ENCODE results near the gene SP2. TPM values are rescaled to one million over a fixed set of nuclear protein-coding genes. Genes with fewer than 3 reads are reported as not detected.

The SP2 gene
- total RNA-seq, 2 experiments from 2014 or later = 5.8 to 22.1 TPM

DNA sequence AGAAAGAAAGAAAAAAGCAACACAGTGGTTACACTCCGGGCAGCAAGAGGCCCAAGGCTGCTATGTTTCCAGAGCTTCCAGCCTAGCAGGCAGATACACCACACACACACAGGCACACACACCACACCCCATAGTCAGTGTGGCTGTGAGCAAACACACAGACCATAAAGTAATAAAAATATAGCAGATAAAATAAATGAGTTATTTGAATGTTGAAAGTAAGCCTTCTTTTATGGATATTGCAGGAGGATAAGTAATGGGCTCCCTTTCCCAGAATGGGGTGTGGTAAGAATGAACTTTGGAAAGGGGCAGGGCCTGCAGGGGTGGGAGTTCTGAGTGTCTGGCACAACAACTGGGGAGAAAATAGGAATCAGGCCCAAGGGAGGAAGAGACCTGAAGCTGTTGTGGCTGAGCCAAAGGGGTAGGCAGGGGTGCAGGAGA lies 70.1 kb downstream of the SP2 start:
- Histone ChIP-seq H2AFZ (ENCODE audit: low read length) (no peak overlapping the region), H3K36me3 (ENCODE audit: insufficient read depth, low read length) (no peaks in the 10 kb centered on the region), H3K79me2 (ENCODE audit: insufficient read depth, low read depth, low read length) (no peaks in the 10 kb centered on the region), H3K4me1 (ENCODE audit: insufficient read depth, low read length, poor library complexity, severe bottlenecking) (peaks cover 6% of the 10 kb centered on the region), H3K4me2 (ENCODE audit: low read length) (no peak overlapping the region), H3K9me3 (ENCODE audit: low read length) (no peaks in the 10 kb centered on the region), H3K9me2 (ENCODE audit: insufficient read depth, low read length) (no peaks in the 10 kb centered on the region), H4K20me1 (ENCODE audit: insufficient read depth, low read length) (no peaks in the 10 kb centered on the region), H3K4me3 (ENCODE audit: low read depth, low read length, poor library complexity, severe bottlenecking) (no peak overlapping the region), H3K27ac (ENCODE audit: low read depth, low read length, poor library complexity, severe bottlenecking) (no peak overlapping the region)
- no peak for TF ChIP-seq CTCF (conservative IDR thresholded peaks at IDR 0.05; ENCODE audit: low read length)
- no peak for TF ChIP-seq EZH2phosphoT487 (IDR thresholded peaks at IDR 0.05; ENCODE audit: borderline replicate concordance, low read depth, low read length)
- POLR2A ChIA-PET = no interaction called here
- intact Hi-C loops (cut with micrococcal nuclease; ENCODE audit: unreplicated experiment) = no loop called here
- CTCF ChIA-PET (ENCODE audit: unreplicated experiment) = no interaction called here
- BruUV-seq (replicated peaks) = no TSS peak
- DNase-seq (ENCODE audit: low spot score) = no peak

- DNase-seq (ENCODE audit: low spot score) = no peak
- peaks cover 17% of the 10 kb centered on the region for H3K4me1 ChIP-seq (ENCODE audit: insufficient read depth, low read length, poor library complexity, severe bottlenecking)
- intact Hi-C loops (cut with micrococcal nuclease; ENCODE audit: unreplicated experiment) = no loop called here
- POLR2A ChIA-PET = no interaction called here
- H4K20me1 ChIP-seq (ENCODE audit: insufficient read depth, low read length) = no peaks in the 10 kb centered on the region
- no peaks in the 10 kb centered on the region for H3K9me2 ChIP-seq (ENCODE audit: insufficient read depth, low read length)
- H3K4me3 ChIP-seq (ENCODE audit: low read depth, low read length, poor library complexity, severe bottlenecking) = no peak overlapping the region
- CTCF ChIA-PET (ENCODE audit: unreplicated experiment) = no interaction called here
- H3K79me2 ChIP-seq (ENCODE audit: insufficient read depth, low read depth, low read length) = peaks cover 15% of the 10 kb centered on the region; the same call in 1 of the 2 replicates
- TF ChIP-seq CTCF (conservative IDR thresholded peaks at IDR 0.05; ENCODE audit: low read length) = no peak
- no peak for TF ChIP-seq EZH2phosphoT487 (IDR thresholded peaks at IDR 0.05; ENCODE audit: borderline replicate concordance, low read depth, low read length)
- no peak overlapping the region for H2AFZ ChIP-seq (ENCODE audit: low read length)
- BruUV-seq (replicated peaks) = no TSS peak
- H3K9me3 ChIP-seq (ENCODE audit: low read length) = no peaks in the 10 kb centered on the region
- peaks cover 4% of the 10 kb centered on the region; the same call in 1 of the 2 replicates for H3K36me3 ChIP-seq (ENCODE audit: insufficient read depth, low read length)
- no peak overlapping the region for H3K27ac ChIP-seq (ENCODE audit: low read depth, low read length, poor library complexity, severe bottlenecking)
- no peak overlapping the region for H3K4me2 ChIP-seq (ENCODE audit: low read length)
Measured at GRCh38 chr17:47967607-47968252, 71.7 kb downstream of the SP2 start.

- H3K9me2 ChIP-seq (ENCODE audit: insufficient read depth, low read length) = no peaks in the 10 kb centered on the region
Measured at GRCh38 chr17:47968836-47969235, 72.8 kb downstream of the SP2 start.

More at GRCh38 chr17:47968836-47969235, 72.8 kb downstream of the SP2 start:
- H2AFZ ChIP-seq (ENCODE audit: low read length) = no peak overlapping the region
- POLR2A ChIA-PET = interaction anchor here (0.6 kb wide), 1 partner anchor 11 kb away, joined by 4 read pairs; the partner anchor contains the start of gene PRR15L
- H3K79me2 ChIP-seq (ENCODE audit: insufficient read depth, low read depth, low read length) = peaks cover 18% of the 10 kb centered on the region; the same call in 1 of the 2 replicates
- H3K4me1 ChIP-seq (ENCODE audit: insufficient read depth, low read length, poor library complexity, severe bottlenecking) = peaks cover 20% of the 10 kb centered on the region
- CTCF ChIA-PET (ENCODE audit: unreplicated experiment) = interaction anchor here (1.0 kb wide), 1 partner anchor 13 kb away, joined by 3 read pairs; no protein-coding TSS in a partner anchor
- DNase-seq (ENCODE audit: low spot score) = no peak
- BruUV-seq (replicated peaks) = no TSS peak
- intact Hi-C loops (cut with micrococcal nuclease; ENCODE audit: unreplicated experiment) = no loop called here
- H3K27ac ChIP-seq (ENCODE audit: low read depth, low read length, poor library complexity, severe bottlenecking) = no peak overlapping the region
- no peaks in the 10 kb centered on the region for H3K9me3 ChIP-seq (ENCODE audit: low read length)
- H4K20me1 ChIP-seq (ENCODE audit: insufficient read depth, low read length) = no peaks in the 10 kb centered on the region
- H3K4me3 ChIP-seq (ENCODE audit: low read depth, low read length, poor library complexity, severe bottlenecking) = no peak overlapping the region
- H3K36me3 ChIP-seq (ENCODE audit: insufficient read depth, low read length) = peaks cover 15% of the 10 kb centered on the region
- TF ChIP-seq EZH2phosphoT487 (IDR thresholded peaks at IDR 0.05; ENCODE audit: borderline replicate concordance, low read depth, low read length) (no peak), CTCF (conservative IDR thresholded peaks at IDR 0.05; ENCODE audit: low read length) (no peak)
- no peak overlapping the region for H3K4me2 ChIP-seq (ENCODE audit: low read length)
